Fibroblast of skin of left biceps (primary cell): ENCODE results near the gene GNAS.

ENCODE experiments used
- DNase-seq, 2 experiments: peaks; one replicate each; pipeline ENCODE4 v3.0.0-alpha.2; 2013; ENCODE audit warnings: low read depth in 2 of 2

GNAS gene

DNA sequence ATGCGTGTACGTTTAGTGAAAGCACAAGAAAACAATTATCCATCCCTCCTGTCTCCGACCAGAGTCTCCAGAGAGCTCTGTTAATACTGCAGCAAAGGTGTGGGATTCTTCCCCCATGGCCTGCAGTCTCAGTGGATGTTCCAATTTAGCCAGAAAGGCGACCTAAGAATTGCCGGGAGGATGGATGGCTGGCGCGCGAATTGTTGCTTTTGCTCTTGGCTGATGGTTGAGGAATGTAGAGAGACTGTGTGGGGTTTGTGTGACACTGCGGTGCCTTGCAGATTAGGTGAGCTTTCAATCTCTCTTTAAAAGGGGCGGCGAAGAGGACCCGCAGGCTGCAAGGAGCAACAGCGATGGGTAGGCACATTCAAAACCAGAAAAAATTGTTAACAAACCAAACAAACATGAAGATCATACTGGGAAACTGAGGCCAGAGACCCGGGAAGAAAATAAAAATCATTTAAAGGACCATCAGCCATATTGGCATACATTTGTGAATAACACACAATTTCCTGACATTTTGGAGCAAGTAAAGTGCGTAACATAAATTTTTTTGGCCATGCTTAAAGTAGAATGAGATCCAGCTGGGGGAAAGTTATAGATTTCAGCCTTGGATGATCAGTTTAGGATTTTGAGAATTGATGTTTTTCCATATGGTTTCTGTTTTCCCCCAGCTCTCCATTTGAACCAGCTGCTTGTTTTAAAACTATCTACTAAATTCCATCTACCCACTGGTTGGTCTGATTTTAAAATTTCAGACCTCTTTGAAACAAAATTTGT is 46.3 kb downstream of the GNAS start:
- DNase-seq = no peak

DNA sequence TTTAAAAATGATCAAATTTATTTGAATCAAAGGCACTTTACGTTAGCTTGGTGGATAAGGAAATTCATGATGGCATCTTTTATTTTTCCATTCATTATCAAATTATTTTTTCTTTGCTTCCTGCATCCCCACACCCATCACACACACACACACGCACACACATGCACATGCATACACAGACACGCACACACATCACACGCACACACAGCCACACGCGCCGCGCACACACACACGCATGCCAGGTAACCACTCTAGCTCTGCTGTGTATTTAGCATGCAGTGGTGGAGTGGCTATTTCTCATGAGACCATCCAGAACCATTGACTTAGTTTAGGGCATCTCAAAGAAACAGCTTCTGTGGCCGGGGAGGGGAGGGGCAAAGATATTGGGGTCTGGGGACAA is 47.0 kb downstream of the GNAS start:
- no peak for DNase-seq

DNA sequence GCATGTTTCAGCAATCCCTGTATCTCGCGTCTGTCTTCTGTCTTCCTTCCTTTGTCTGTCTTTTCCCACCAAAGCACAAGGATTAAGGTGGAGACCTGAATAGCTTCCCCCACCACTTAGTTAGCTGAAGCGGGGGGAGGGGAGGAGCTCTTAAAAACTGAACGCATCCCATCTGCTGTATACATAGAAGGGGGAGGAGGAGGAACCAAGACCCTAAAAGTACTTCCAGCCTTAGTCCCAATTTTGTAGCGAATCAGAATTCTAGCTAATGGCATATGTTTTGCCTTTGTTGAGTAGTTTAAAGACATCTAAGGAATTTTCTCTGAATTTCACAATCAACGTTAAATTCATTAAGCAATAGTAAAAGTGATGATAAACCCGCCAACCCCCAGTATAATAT is 47.9 kb downstream of the GNAS start:
- no peak for DNase-seq

DNA sequence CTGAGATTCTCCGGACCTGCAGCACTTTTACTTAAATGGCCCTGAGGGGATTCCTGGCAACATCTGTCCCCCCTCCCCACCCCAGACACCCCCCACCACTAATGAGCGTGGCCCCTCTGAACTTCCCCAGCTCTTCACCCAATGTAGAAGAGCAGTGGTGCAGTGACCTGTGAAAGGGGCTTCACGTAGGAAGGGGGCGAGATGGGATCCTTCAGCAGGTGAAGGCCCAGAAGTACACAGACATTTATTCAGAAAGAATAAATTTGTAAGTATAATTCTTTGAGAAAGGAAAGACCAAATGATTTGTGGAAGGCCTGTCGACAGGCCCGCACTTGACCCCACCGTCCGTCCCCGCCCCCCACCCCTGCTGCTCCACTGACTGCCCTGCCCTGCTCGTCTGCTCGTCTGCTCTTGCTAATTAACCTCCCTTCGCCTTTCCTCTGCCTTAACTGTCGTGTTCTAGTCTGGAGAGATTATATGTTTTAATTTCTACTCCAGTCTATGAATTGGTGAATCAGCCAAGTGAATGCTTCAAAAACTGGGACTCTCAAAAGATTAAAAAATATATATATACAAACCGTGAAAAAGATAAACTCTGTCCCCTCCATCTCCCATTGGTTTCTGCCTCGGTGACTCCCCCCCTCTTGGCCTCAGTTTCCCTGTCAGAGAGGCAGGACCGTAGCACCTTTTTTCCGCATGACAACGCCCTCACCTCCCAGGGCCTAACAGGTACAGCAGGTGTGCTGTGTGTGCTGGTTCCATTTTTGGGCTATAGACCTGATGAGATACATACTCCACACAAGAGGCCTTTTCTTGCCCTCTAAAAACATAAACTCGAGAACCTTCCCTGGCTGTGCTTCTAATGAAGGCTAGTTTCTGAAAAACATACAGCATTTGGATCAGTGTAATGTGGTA is 49.2 kb downstream of the GNAS start:
- no peak for DNase-seq

DNA sequence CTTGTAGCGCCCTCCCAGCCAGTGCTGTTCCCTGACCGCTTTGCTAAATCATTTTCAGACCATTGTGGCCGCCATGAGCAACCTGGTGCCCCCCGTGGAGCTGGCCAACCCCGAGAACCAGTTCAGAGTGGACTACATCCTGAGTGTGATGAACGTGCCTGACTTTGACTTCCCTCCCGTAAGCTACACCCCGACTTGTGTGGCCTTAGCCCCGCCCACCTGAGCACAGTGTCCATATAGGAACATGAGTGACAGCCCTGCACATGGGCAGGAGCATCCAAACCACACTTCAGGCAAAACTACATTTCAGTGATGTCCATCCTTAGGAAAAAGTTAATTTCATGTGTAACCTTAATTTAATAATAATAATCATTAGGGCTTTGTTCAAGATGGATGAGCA is 51.1 kb downstream of the GNAS start:
- DNase-seq = no peak

DNA sequence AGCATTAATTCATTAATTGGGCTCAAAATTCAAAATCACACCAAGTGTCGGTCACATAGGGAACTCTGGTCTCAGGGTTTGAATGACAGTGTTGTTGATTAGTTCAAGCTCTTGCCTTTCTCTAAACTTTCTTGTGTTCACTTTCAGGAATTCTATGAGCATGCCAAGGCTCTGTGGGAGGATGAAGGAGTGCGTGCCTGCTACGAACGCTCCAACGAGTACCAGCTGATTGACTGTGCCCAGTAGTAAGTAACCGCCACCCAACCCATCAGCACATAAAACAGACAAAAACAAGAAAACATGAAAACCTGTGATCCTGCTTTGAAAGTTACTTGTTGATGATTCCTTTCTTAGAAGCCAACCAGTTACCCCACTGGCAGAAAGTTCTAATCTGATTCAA is 52.7 kb downstream of the GNAS start:
- no peak for DNase-seq

DNA sequence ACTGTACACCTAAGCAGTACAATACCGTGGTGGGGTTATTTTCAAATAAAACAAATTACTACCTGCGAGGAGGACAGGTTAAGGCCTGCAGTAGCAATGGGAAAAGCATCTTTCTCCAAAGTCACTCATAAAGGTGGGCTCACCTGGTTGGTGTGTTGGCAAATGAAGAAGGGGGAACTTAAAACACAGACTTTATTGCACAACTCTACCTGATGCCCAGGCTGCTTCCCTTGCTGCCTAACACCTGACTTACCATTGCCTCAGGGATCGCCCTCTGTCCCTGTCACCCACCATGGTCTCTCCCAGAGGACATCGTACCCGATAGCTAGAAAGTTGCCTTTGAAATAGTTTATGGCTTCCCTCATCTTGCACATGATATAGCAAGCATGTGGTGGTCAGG is 53.6 kb downstream of the GNAS start:
- DNase-seq = no peak

DNA sequence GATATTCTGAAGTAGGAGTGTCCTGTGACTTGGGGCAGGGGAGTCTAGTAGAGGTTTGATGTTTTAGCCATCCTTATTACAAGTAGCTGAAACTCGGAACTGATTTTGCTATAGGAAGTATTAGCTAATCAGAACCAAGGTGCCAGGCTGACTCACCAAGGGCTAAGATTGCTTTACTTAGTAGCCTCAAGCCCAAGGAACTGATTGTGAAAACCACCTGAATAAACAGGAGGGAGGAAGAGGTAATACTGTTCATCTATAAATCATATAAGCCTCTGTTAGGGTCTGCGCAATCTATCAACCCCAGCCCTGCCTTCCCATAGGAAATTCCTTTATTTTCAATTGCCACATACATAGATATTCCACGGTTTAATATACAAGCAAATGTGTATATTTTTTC is 54.4 kb downstream of the GNAS start:
- no peak for DNase-seq

DNA sequence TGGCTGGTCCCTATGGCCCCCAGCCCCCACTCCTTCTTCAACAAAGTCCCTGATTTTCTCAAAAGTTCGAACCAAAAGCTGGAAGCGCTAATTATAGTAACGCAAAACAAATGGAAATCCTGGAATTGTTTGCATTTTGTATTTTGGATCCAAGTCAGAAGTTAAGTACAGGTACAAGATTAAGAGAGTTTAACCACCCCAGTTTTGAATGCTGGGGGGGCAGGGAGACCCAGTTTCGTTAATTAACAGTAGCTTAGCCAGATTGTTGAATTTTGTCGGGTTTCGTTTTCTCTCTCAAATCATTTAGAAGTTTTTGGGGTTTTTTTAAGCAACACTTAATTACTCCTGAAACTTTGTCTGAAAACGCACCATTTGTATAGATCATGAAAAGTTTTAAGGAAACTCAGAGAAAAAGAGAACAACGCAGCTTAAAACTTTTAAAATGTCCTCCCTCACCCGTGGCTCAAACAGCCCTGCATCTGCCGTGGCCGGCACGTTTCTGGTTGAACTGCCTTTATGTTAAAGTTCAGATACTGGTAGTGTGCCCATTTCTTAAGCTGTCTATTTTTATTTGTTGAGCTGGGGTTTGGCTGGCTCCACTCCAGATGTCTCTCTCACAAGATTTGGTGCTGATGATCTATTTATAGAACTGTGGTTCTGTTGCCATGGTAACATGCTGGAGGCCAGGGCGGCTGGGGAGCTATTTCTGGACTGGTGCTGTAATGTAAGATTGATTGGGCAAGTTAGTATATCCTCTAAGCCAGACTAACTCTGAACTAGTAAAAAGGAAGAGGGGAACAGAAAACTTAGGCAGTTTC is 55.0 kb downstream of the GNAS start:
- peak; percentile 97 to 98 for DNase-seq

DNA sequence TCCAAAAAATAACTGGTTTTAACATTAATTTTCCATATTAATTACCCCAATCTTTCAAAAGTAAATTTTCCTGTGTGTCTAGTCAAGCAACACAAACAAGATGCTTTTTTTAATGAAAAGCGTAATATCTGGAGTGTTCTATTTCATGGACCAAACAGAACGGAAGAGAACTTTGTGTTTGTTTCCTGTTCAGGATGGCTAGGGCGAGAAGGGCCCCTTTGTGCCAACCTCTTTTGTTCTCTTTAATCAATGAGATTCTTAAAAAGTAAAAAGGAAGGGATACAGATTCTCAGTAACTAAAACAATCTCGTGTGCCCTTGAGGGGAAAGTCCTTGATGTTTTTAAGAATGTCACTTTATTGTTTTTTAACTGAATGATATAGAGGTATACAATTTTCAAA is 55.7 kb downstream of the GNAS start:
- no peak for DNase-seq

DNA sequence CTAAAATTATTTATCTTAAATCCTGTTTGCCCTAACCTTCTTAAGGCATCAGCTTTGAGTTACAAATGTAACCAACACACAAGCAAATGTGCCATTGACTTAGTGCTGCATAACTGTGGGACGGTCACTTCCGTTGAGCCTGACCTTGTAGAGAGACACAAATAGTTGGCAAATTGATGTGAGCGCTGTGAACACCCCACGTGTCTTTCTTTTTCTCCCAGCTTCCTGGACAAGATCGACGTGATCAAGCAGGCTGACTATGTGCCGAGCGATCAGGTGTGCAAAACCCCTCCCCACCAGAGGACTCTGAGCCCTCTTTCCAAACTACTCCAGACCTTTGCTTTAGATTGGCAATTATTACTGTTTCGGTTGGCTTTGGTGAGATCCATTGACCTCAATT is 56.4 kb downstream of the GNAS start:
- no peak for DNase-seq

DNA sequence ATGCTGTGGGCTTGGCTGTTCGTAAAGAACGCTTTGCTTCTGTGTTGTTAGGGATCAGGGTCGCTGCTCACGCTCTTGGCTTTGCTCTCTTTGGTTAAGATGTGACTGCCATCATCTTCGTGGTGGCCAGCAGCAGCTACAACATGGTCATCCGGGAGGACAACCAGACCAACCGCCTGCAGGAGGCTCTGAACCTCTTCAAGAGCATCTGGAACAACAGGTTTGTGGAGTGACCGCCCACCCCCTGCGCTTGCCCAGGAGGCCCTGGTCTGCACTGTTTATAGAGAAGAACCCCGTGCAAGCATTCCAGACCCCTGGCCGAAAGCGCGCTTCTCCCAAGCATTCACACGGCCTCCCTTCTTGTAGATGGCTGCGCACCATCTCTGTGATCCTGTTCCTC is 57.1 kb downstream of the GNAS start:
- no peak for DNase-seq

DNA sequence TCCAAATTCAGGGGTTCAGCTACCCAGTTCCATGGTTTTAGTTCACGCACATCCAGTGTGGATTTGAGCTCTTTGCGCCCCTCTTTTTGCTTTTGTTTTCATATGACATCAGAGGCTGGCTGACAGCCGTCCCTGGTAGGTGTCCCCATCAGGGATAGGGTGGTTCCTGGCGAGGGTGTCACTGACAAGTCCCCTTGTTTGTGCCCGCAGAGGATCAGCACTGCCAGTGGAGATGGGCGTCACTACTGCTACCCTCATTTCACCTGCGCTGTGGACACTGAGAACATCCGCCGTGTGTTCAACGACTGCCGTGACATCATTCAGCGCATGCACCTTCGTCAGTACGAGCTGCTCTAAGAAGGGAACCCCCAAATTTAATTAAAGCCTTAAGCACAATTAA is 58.0 kb downstream of the GNAS start:
- no peak for DNase-seq

DNA sequence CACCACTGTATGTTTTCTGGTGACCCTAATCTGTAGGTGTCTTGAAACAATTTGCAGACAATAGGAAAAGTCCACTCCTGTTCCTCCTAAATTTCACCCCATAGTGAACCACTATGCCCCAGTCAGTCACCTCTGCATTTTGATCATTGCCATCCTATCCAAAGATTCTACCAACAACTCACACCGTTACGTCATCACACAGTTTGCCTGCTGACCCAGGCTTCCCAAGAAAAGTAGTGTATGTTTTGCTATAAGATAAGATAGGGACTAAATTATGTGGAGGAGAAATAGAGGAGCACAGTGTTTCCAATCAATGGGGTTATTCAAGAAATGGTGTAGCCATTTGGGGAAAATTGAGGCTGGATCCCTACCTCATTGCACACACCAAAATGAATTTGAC is 58.8 kb downstream of the GNAS start:
- no peak for DNase-seq

DNA sequence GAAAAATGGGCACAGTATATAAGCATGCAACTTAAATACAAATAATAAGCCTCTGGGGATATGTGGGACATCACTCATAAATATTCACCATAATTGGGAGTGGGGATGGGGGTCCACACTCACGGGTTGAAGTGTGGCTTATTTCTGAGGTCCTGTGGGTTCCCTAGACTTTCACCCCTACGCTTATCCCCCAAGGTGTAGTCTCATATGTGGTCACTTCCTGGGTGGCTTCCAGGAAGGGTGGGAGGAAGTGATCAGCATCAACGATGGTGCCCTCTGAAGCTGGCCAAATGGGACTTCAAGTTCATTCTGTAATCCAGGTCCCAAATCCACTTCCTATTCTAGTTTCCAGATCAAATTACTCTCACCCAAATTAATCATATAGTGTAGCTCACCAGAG is 59.5 kb downstream of the GNAS start:
- no peak for DNase-seq

DNA sequence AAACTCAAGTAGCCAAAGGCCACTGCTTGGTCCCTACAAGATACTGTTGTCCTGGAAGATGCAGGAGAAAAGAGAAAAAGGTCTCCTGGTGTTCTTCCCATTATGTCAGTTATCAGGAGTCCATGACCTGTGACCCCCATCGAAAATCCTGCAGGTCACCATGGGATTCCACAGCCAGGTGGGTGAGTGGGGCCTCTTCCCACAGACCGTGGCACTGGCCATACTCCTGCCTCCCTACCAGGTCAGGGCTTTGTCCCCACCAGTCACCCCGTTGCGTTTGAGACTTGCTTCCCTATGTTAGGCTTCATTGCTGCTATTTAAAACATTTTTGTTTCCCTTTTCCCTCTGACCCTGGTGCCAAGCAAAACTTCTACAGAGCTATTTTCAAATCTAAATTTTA is 60.6 kb downstream of the GNAS start:
- no peak for DNase-seq

DNA sequence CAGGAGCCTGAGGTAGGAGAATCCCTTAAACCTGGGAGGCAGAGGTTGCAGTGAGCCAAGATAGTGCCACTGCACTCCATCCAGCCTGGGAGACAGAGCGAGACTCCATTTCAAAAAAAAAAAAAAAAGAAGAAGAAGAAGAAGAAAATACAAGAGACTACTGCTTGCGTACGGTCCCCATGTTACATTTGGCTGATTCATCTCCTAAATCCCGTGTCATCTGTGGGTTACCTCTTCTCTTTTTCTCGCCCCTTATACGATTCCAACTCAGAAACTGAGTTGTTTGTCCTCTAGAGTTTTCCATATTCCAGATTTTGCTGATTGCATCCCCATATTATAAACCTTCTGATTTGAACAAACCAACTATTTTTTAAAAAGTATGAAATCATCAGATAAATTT is 66.1 kb downstream of the GNAS start:
- no peak for DNase-seq

DNA sequence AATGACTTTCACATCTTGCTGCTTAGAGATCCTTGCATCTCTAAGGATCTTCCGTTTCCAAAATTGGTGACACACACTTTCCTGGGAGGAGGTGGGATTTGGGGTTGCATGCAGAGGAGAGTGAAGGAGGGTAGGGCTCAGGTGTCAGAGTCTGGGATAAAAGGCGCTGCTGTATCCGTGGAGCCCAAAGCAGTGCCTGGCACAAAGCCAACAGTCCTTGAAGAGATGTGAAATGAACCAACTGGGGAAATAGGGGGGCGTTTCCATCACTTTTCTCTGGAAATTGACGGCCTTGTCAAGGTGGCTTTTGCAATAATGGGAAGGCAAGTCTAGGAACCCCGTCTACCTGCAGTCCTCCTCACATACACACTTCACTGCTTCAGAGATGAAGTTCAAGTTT is 69.0 kb downstream of the GNAS start:
- DNase-seq = no peak

DNA sequence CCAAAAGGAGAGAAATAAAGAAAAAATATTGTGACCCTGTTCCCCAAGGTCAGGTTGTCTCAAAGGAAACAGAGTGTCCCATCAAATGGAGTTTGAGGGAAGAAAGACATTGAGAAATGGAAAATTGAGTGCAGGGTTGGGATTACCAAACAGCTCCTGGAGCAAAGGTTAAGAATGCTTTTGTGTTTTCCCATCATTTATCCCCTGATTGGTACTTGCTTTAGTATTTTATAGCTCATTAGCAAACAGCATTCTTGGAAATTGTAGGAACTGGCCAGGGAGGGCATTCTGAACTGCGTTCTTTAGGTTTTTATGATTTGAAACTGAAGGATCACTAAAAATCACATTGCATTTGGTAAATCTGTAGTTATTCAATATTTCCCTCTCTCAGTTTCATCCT is 69.5 kb downstream of the GNAS start:
- DNase-seq = no peak

DNA sequence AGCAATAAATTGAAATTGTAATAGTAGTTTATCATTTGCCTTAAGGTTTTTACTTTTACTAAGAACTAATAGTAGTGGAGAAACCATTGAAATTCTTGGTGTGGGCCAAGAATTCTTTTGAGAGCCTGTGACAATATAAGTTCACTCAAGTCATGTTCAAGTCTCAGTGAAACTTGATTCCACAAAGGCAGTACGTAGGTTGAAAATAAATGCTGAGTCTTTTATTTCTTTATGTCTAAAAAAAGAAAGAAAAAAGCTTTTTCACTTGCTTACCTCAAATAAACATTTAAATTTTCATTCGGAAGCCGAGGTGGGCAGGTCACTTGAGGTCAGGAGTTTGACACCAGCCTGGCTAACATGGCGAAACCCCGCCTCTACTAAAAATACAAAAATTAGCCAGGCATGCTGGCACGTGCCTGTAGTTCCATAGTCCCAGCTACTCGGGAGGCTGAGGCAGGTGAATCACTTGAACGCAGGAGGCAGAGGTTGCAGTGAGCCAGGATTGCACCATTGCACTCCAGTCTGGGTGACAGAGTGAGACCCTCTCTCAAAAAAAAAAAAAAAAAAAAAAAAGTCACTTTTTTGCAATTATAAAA is 70.7 kb downstream of the GNAS start:
- no peak for DNase-seq

DNA sequence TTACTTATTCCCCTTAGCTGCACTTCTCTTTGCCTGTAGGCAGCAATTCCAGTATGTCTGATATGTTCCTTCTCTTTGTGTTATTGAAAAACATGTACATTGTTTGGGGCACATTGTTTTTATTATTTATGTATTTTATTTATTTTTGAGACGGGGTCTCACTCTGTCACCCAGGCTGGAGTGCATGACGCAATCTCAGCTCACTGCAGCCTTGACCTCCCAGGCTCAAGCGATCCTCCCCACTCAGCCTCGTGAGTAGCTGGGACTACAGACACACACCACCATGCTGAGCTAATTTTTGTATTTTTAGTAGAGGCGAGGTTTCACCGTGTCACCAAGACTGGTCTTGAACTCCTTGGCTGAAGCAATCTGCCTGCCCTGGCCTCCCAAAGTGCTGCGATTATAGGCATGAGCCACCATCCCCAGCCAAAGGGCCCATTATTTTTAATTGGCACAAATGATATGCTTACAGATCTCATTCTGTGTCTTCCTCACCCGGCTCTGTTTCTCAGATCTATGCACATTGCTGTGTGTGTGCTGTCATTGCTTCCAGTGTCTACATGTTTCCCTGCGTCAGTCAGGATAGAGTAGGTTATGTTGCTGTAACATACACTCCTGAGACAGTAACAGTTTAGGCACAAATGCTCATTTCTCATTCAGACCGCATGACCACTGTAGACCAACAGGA is 74.4 kb downstream of the GNAS start:
- no peak for DNase-seq
